ENCODE data around the gene MESP2. TPM values are rescaled to one million over a fixed set of nuclear protein-coding genes. Genes with fewer than 3 reads are reported as not detected.
"Not testable (repeated sequence)": the region's sequence is repeated elsewhere in the genome, so short reads cannot be mapped to it uniquely, and the experiment has no call there.

MESP2 gene
- total RNA-seq, 2 donors from 2014 or later = 0.22 to 1.3 TPM

DNA sequence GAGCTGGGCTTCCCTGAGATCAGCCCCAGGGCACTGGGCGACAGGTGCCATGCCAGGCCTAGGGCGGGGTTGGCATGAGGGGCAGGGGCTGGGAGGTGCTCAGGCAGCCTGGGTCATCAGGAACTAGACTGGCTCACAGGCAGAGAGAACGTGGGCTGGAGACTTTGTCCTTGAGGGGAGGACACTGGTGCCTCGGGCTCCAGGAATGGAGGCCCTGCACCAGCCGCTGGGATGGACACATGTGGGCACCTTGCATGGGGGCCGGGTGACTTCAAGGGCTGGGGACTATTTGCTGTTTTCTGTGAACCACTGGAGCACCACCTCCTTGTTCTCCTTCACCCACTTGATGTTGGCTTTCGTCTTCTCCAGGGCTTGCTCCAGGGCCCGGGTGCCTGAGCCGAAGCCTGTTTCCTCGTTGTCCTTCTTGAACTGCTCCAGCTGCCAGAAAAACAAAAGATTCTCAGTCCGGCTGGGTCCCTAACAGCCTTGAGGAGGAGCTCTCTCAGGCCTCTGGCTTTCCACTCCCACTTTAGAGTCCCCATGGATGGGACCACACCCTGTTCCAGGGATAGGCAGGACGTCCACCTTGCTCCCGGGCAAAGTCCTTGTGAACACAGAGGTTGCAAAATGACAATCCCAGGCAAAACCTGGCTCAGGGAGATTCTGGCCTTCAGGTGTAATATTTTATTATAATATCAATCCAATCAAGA is 9.1 kb downstream of the MESP2 start:
- peaks cover 10% of the 10 kb centered on the region for H3K9me3 ChIP-seq (ENCODE audit: control insufficient read depth, low read length)
- peaks cover 8% of the 10 kb centered on the region for H3K27me3 ChIP-seq (ENCODE audit: control insufficient read depth, insufficient read depth, low read length, poor library complexity, severe bottlenecking)
- TF ChIP-seq, protein P1, sequence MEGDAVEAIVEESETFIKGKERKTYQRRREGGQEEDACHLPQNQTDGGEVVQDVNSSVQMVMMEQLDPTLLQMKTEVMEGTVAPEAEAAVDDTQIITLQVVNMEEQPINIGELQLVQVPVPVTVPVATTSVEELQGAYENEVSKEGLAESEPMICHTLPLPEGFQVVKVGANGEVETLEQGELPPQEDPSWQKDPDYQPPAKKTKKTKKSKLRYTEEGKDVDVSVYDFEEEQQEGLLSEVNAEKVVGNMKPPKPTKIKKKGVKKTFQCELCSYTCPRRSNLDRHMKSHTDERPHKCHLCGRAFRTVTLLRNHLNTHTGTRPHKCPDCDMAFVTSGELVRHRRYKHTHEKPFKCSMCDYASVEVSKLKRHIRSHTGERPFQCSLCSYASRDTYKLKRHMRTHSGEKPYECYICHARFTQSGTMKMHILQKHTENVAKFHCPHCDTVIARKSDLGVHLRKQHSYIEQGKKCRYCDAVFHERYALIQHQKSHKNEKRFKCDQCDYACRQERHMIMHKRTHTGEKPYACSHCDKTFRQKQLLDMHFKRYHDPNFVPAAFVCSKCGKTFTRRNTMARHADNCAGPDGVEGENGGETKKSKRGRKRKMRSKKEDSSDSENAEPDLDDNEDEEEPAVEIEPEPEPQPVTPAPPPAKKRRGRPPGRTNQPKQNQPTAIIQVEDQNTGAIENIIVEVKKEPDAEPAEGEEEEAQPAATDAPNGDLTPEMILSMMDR (conservative IDR thresholded peaks at IDR 0.05) = no peak
- Mint-ChIP-seq H3K27me3 (ENCODE audit: insufficient read depth) (peaks cover 22% of the 10 kb centered on the region), H3K4me1 (peaks cover 14% of the 10 kb centered on the region), H3K36me3 (ENCODE audit: low read depth) (peaks cover 4% of the 10 kb centered on the region), H3K4me3 (no peak overlapping the region), H3K27ac (no peak overlapping the region), H3K9me3 (peaks cover 15% of the 10 kb centered on the region)
- H3K4me1 ChIP-seq (ENCODE audit: control insufficient read depth, insufficient read depth, low read length) = no peaks in the 10 kb centered on the region
- no peak overlapping the region for H3K9ac ChIP-seq (ENCODE audit: extremely low read depth, low read length, poor library complexity, severe bottlenecking)
- no peak for DNase-seq
- no peak overlapping the region for H3K27ac ChIP-seq (ENCODE audit: low read depth, low read length)
- H3K4me3 ChIP-seq (ENCODE audit: low read length) = no peak overlapping the region
- WGBS, 2 experiments (ENCODE audit: insufficient coverage in 1 of 2, insufficient read length in 1 of 2) = 90 to 99% methylated on average over 8 to 13 of the region's 13 CpGs
- H3K36me3 ChIP-seq (ENCODE audit: control insufficient read depth, insufficient read depth, low read length) = no peaks in the 10 kb centered on the region

DNA sequence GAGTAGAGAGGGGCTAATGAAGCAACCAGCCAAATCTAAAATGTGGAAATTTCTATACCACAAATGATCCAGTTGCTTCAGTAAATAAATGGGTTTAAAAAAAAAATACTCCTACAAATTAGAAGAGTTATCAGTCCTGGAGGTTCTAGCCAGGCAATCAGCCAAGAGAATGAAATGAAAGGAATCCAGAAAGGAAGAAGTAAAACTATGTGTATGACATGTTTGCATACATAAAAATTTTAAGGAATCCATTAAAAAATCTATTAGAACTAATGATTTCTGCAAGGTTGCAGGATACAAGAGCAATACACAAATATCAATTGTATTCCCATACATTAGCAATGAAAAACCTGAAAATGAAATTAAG is 9.6 kb downstream of the MESP2 start:
- Histone ChIP-seq H3K9ac (ENCODE audit: extremely low read depth, low read length, poor library complexity, severe bottlenecking) (no peak overlapping the region), H3K36me3 (ENCODE audit: control insufficient read depth, insufficient read depth, low read length) (no peaks in the 10 kb centered on the region), H3K27ac (ENCODE audit: low read depth, low read length) (no peak overlapping the region), H3K4me3 (ENCODE audit: low read length) (no peak overlapping the region), H3K27me3 (ENCODE audit: control insufficient read depth, insufficient read depth, low read length, poor library complexity, severe bottlenecking) (peaks cover 4% of the 10 kb centered on the region), H3K4me1 (ENCODE audit: control insufficient read depth, insufficient read depth, low read length) (no peaks in the 10 kb centered on the region), H3K9me3 (ENCODE audit: control insufficient read depth, low read length) (peaks cover 10% of the 10 kb centered on the region)
- Mint-ChIP-seq H3K4me3 (no peak overlapping the region), H3K36me3 (ENCODE audit: low read depth) (peaks cover 4% of the 10 kb centered on the region), H3K27ac (no peak overlapping the region), H3K9me3 (peaks cover 15% of the 10 kb centered on the region), H3K27me3 (ENCODE audit: insufficient read depth) (peaks cover 19% of the 10 kb centered on the region), H3K4me1 (peaks cover 14% of the 10 kb centered on the region)
- TF ChIP-seq, protein P1 (conservative IDR thresholded peaks at IDR 0.05) = no peak
- DNase-seq = no peak

DNA sequence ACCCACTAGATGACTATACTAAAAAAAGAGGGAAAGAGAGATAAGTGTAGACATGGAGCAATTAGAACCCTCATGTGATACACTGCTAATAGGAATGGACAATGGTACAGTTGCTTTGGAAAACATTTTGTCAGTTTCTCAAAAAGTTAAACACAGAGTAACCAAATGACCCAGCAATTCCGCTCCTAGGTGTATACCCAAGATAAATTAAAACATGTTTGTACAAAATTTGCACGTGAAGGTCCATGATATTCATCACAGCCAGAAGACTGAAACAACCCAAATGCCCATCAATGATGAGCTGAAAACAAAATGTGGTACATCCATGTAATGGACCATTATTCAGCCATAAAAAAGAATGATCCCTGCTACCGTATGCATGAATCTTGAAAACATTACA is 11.8 kb downstream of the MESP2 start:
- WGBS, 2 experiments (ENCODE audit: insufficient coverage in 1 of 2, insufficient read length in 1 of 2) = 97 to 100% methylated on average over 2 to 3 of the region's 3 CpGs
- no peak overlapping the region for H3K27ac ChIP-seq (ENCODE audit: low read depth, low read length)
- H3K4me3 Mint-ChIP-seq = no peak overlapping the region
- no peaks in the 10 kb centered on the region for H3K36me3 ChIP-seq (ENCODE audit: control insufficient read depth, insufficient read depth, low read length)
- no peak overlapping the region for H3K4me3 ChIP-seq (ENCODE audit: low read length)
- peaks cover 15% of the 10 kb centered on the region for H3K9me3 Mint-ChIP-seq
- no peak overlapping the region for H3K9ac ChIP-seq (ENCODE audit: extremely low read depth, low read length, poor library complexity, severe bottlenecking)
- no peaks in the 10 kb centered on the region for H3K4me1 ChIP-seq (ENCODE audit: control insufficient read depth, insufficient read depth, low read length)
- no peaks in the 10 kb centered on the region for H3K27me3 ChIP-seq (ENCODE audit: control insufficient read depth, insufficient read depth, low read length, poor library complexity, severe bottlenecking)
- H3K27ac Mint-ChIP-seq = no peak overlapping the region
- no peak for DNase-seq
- peaks cover 8% of the 10 kb centered on the region for H3K4me1 Mint-ChIP-seq
- H3K9me3 ChIP-seq (ENCODE audit: control insufficient read depth, low read length) = peaks cover 10% of the 10 kb centered on the region
- H3K36me3 Mint-ChIP-seq (ENCODE audit: low read depth) = peaks cover 4% of the 10 kb centered on the region
- TF ChIP-seq, protein P1 (conservative IDR thresholded peaks at IDR 0.05) = no peak
- peaks cover 15% of the 10 kb centered on the region for H3K27me3 Mint-ChIP-seq (ENCODE audit: insufficient read depth)

DNA sequence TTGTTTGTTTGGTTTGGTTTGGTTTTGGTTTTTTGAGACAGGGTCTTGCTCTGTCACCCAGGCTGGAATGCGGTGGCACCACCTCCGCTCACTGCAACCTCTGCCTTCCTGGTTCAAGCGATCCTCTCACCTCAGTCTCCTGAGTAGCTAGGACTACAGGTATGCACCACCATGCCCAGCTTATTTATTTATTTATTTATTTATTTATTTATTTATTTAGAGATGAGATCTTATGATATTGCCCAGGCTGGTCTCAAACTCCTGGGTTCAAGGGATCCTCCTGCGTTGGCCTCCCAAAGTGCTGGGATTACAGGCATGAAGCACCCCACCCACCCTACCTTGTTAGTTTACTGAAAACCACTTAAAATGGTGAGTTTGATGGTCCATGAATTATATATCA is 12.5 kb downstream of the MESP2 start:
- not testable (repeated sequence) for H3K9ac ChIP-seq (ENCODE audit: extremely low read depth, low read length, poor library complexity, severe bottlenecking); H3K4me3 ChIP-seq (ENCODE audit: low read length); H3K4me1 ChIP-seq (ENCODE audit: control insufficient read depth, insufficient read depth, low read length); H3K4me1 Mint-ChIP-seq; H3K27ac Mint-ChIP-seq; H3K27me3 ChIP-seq (ENCODE audit: control insufficient read depth, insufficient read depth, low read length, poor library complexity, severe bottlenecking); DNase-seq; H3K4me3 Mint-ChIP-seq; H3K36me3 Mint-ChIP-seq (ENCODE audit: low read depth); H3K27ac ChIP-seq (ENCODE audit: low read depth, low read length); H3K36me3 ChIP-seq (ENCODE audit: control insufficient read depth, insufficient read depth, low read length)
- Mint-ChIP-seq H3K9me3 (peaks cover 15% of the 10 kb centered on the region), H3K27me3 (ENCODE audit: insufficient read depth) (peaks cover 16% of the 10 kb centered on the region)
- 98 to 100% methylated on average over 2 to 4 of the region's 4 CpGs for WGBS, 2 experiments (ENCODE audit: insufficient coverage in 1 of 2, insufficient read length in 1 of 2)
- H3K9me3 ChIP-seq (ENCODE audit: control insufficient read depth, low read length) = peaks cover 10% of the 10 kb centered on the region
